Measurements from ENCODE around the gene ITPA. TPM values are rescaled to one million over a fixed set of nuclear protein-coding genes. Genes with fewer than 3 reads are reported as not detected.

ITPA gene
- total and polyA plus RNA-seq, 2 of the 13 experiments (the other 11 are each of a cell fraction or from before 2014, with no cell fraction given) = 60.1 to 103 TPM

- TF ChIP-seq, protein P1, sequence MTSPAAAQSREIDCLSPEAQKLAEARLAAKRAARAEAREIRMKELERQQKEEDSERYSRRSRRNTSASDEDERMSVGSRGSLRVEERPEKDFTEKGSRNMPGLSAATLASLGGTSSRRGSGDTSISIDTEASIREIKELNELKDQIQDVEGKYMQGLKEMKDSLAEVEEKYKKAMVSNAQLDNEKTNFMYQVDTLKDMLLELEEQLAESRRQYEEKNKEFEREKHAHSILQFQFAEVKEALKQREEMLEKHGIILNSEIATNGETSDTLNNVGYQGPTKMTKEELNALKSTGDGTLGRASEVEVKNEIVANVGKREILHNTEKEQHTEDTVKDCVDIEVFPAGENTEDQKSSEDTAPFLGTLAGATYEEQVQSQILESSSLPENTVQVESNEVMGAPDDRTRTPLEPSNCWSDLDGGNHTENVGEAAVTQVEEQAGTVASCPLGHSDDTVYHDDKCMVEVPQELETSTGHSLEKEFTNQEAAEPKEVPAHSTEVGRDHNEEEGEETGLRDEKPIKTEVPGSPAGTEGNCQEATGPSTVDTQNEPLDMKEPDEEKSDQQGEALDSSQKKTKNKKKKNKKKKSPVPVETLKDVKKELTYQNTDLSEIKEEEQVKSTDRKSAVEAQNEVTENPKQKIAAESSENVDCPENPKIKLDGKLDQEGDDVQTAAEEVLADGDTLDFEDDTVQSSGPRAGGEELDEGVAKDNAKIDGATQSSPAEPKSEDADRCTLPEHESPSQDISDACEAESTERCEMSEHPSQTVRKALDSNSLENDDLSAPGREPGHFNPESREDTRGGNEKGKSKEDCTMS (CRISPR knock-in tag; conservative IDR thresholded peaks at IDR 0.05) = peak; percentile 84; the same call in 1 of the 2 replicates
- TF ChIP-seq RARA (CRISPR knock-in tag; IDR thresholded peaks at IDR 0.05) (peak; percentile 64; the same call in 1 of the 2 replicates), ZNF296 (CRISPR knock-in tag; conservative IDR thresholded peaks at IDR 0.05) (no peak), ZNF781 (CRISPR knock-in tag; IDR thresholded peaks at IDR 0.05; ENCODE audit: borderline replicate concordance, not compliant biosample characterization) (peak; percentile 97), ZNF546 (CRISPR knock-in tag; conservative IDR thresholded peaks at IDR 0.05) (peak; percentile 72; the same call in 1 of the 2 replicates), STAT6 (CRISPR knock-in tag; IDR thresholded peaks at IDR 0.05; ENCODE audit: borderline replicate concordance) (0 out of 2 replicates have a peak, but pooled peaks have one; percentile 61), KAT8 (CRISPR knock-in tag; IDR thresholded peaks at IDR 0.05) (peak; percentile 66), ADNP (CRISPR knock-in tag; IDR thresholded peaks at IDR 0.05) (peak; percentile 83; the same call in 1 of the 2 replicates), TFAP4 (IDR thresholded peaks at IDR 0.05; ENCODE audit: borderline replicate concordance, low read depth) (no peak; the same call in 1 of the 2 replicates), GATAD1 (CRISPR knock-in tag; IDR thresholded peaks at IDR 0.05) (peak; percentile 71), RFXAP (CRISPR knock-in tag; IDR thresholded peaks at IDR 0.05; ENCODE audit: borderline replicate concordance) (peak; percentile 58; the same call in 1 of the 2 replicates), MAFK (conservative IDR thresholded peaks at IDR 0.05 in 1 of 2, IDR thresholded peaks at IDR 0.05 in 1 of 2; ENCODE audit: low read length in 2 of 2) (no peak; a peak in 1 of 4 replicates), ZNF713 (CRISPR knock-in tag; IDR thresholded peaks at IDR 0.05) (no peak), ZNF264 (CRISPR knock-in tag; IDR thresholded peaks at IDR 0.05) (0 out of 2 replicates have a peak, but pooled peaks have one; percentile 68), ARNT (IDR thresholded peaks at IDR 0.05) (no peak), MBD4 (IDR thresholded peaks at IDR 0.05; ENCODE audit: borderline replicate concordance, low read length) (no peak), ZNF552 (CRISPR knock-in tag; IDR thresholded peaks at IDR 0.05; ENCODE audit: borderline replicate concordance) (peak; percentile 47; the same call in 1 of the 2 replicates)
- TF ChIP-seq, protein P2, sequence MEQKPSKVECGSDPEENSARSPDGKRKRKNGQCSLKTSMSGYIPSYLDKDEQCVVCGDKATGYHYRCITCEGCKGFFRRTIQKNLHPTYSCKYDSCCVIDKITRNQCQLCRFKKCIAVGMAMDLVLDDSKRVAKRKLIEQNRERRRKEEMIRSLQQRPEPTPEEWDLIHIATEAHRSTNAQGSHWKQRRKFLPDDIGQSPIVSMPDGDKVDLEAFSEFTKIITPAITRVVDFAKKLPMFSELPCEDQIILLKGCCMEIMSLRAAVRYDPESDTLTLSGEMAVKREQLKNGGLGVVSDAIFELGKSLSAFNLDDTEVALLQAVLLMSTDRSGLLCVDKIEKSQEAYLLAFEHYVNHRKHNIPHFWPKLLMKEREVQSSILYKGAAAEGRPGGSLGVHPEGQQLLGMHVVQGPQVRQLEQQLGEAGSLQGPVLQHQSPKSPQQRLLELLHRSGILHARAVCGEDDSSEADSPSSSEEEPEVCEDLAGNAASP (CRISPR knock-in tag; IDR thresholded peaks at IDR 0.05; ENCODE audit: borderline replicate concordance) = peak; percentile 89
- TF ChIP-seq, protein P3, sequence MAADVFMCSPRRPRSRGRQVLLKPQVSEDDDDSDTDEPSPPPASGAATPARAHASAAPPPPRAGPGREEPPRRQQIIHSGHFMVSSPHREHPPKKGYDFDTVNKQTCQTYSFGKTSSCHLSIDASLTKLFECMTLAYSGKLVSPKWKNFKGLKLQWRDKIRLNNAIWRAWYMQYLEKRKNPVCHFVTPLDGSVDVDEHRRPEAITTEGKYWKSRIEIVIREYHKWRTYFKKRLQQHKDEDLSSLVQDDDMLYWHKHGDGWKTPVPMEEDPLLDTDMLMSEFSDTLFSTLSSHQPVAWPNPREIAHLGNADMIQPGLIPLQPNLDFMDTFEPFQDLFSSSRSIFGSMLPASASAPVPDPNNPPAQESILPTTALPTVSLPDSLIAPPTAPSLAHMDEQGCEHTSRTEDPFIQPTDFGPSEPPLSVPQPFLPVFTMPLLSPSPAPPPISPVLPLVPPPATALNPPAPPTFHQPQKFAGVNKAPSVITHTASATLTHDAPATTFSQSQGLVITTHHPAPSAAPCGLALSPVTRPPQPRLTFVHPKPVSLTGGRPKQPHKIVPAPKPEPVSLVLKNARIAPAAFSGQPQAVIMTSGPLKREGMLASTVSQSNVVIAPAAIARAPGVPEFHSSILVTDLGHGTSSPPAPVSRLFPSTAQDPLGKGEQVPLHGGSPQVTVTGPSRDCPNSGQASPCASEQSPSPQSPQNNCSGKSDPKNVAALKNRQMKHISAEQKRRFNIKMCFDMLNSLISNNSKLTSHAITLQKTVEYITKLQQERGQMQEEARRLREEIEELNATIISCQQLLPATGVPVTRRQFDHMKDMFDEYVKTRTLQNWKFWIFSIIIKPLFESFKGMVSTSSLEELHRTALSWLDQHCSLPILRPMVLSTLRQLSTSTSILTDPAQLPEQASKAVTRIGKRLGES (CRISPR knock-in tag; IDR thresholded peaks at IDR 0.05; ENCODE audit: borderline replicate concordance) = no peak
Measured at GRCh38 chr20:3218307-3218988, 9.2 kb downstream of the ITPA start (continued).

Data from HepG2 (cell line).